CD4-positive, alpha-beta T cell treated with Interleukin-10 for 1 hour (primary cell): Measurements from ENCODE around the gene TPRKB.
"Not testable (repeated sequence)": the region's sequence is repeated elsewhere in the genome, so short reads cannot be mapped to it uniquely, and the experiment has no call there.

Experiments used
- DNase-seq: peaks from one replicate; pipeline ENCODE4 v3.0.0-alpha.2; 2020

TPRKB gene

GRCh38 chr2:73736378-73736777, 767 bp downstream of the TPRKB start:
- DNase-seq, result no peak

- DNase-seq, result no peak
Observed at GRCh38 chr2:73730810-73731209, 6.3 kb downstream of the TPRKB start.

GRCh38 chr2:73728711-73729110, 8.4 kb downstream of the TPRKB start:
- DNase-seq, result no peak

GRCh38 chr2:73728043-73728442, 9.1 kb downstream of the TPRKB start:
- no peak for DNase-seq

- DNase-seq, result not testable (repeated sequence)
Observed at GRCh38 chr2:73726657-73727056, 10.5 kb downstream of the TPRKB start.

- DNase-seq, result no peak
Observed at GRCh38 chr2:73718851-73719621, 18.1 kb downstream of the TPRKB start.

- DNase-seq, result no peak
Observed at GRCh38 chr2:73718421-73718820, 18.7 kb downstream of the TPRKB start.

- DNase-seq, result not testable (repeated sequence)
Observed at GRCh38 chr2:73717695-73718094, 19.4 kb downstream of the TPRKB start.

- no peak for DNase-seq
Observed at GRCh38 chr2:73717251-73717606, 19.9 kb downstream of the TPRKB start.

- DNase-seq, result no peak
Observed at GRCh38 chr2:73716543-73717250, 20.4 kb downstream of the TPRKB start.

GRCh38 chr2:73714091-73714490, 23.1 kb downstream of the TPRKB start:
- DNase-seq, result no peak

GRCh38 chr2:73708527-73708926, 28.6 kb downstream of the TPRKB start:
- no peak for DNase-seq

- no peak for DNase-seq
Observed at GRCh38 chr2:73707636-73708035, 29.5 kb downstream of the TPRKB start.

GRCh38 chr2:73707058-73707457, 30.1 kb downstream of the TPRKB start:
- no peak for DNase-seq

GRCh38 chr2:73705091-73705490, 32.1 kb downstream of the TPRKB start:
- DNase-seq, result no peak

- DNase-seq, result no peak
Observed at GRCh38 chr2:73704285-73704684, 32.9 kb downstream of the TPRKB start.

- no peak for DNase-seq
Observed at GRCh38 chr2:73703675-73704074, 33.5 kb downstream of the TPRKB start.

GRCh38 chr2:73702852-73703493, 34.2 kb downstream of the TPRKB start:
- not testable (repeated sequence) for DNase-seq

- no peak for DNase-seq
Observed at GRCh38 chr2:73701968-73702665, 35.0 kb downstream of the TPRKB start.

- not testable (repeated sequence) for DNase-seq
Observed at GRCh38 chr2:73701448-73701765, 35.7 kb downstream of the TPRKB start.

- no peak for DNase-seq
Observed at GRCh38 chr2:73700661-73701447, 36.3 kb downstream of the TPRKB start.

GRCh38 chr2:73700131-73700611, 37.0 kb downstream of the TPRKB start:
- no peak for DNase-seq

GRCh38 chr2:73699437-73699836, 37.7 kb downstream of the TPRKB start:
- DNase-seq, result no peak
